HG02852 (cell line): ENCODE data around the gene APOA1.

Experiments used
- ATAC-seq: cut with Tn5 transposase; IDR thresholded peaks from one replicate; pipeline ENCODE4 v1.9.1; 2021; ENCODE audit warnings: mild to moderate bottlenecking, moderate library complexity; ENCODE audit not compliant: unreplicated experiment

APOA1 gene

DNA sequence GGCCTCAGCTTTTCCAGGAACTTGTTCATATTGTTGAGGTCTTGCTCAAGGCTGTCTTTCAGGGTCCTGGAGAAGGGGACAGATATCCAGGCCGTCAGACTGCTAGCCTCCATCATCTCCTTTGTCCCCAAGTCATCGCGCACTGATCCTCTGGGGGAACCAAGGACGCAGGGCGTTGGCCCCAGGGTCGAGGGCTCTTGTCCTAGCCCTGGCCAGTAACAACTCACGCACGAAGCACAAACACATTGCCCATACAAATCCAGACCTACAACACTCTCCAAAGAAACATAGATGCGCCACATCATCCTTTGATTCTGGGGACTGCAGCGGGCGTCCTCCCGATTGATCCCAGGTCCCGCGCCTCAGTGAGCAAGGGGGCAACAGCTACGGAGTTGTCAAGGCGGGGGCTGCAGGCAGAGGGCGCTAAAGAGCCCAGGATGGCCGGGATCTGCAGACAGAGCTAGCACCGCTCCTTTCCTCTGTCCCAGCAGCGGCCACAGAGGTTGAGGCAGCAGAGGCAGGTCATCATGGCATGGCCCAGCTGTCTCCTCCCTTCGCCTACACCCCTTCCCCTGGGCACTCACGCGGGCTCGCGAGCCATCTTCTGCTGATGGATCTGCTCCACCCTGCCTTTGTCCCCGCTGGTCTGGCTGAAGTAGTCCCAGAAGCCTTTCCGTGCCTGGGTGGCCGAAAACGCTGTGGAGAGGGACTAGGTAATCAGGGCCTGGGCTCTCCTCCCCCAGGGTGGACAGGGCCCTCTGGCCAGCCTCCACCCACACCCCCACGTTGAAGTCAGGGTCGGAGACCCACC is 46.2 kb downstream of the APOA1 start:
- ATAC-seq: no peak

DNA sequence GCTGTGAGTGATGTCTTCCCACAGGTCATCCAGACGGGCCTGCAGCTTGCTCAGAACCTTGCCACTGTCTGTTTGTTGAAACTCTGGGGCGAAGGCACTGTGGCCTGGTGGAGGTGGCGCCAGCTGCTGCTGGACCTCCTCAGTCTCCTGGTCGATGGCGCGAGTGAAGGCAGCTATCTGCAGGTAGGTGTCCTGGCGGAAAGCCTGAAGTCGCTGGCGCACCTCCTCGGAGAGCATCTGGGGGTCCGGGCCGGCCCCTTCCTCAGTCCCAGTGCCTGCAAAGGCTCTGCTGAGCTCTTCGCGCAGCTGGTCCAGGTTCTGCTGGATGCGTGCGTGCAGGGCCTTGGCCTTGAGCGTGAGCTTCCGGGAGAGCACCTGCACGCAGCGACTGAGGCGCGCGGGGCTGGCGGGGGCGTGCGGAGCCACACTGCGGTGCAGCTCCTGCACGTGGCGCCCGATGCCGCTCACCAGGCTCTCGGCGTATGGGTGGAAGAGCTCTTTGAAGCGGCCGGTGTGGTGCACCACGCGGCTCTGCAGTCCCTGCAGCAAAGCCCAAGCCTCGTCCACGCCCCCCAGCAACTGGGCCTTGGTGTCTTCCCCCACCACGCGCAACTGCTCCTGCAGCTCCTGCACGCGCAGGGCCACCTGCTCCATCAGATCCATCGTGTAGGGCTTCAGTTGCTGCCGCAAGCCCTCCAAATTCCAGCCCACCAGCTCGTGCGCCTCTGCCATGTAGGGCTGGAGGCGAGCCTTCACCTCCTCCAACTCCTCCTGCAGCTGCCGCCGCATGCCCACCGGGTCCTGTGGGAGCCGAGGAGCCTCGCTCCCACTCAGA is 47.0 kb downstream of the APOA1 start:
- no peak for ATAC-seq

DNA sequence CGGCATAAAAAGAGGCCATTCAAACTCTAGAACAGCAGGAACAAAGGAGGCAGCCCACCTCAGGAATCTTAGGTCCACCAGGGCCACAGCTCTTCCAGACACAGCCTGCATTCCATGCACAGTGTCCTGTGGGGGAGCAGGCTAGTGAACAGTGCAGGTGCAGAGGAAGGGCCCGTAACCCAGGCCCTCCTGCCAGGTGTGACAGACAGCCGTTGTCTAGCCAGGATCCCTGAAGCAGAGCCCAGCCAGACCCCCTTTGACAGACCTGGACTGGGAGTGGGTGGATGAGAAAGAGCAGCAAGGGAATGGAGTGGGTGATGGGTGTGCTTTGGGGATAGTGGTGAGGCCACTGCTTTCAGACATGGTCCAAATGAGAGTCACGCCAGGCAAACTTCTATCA is 48.4 kb downstream of the APOA1 start:
- no peak for ATAC-seq

- ATAC-seq: no peak
Observed at GRCh38 chr11:116788534-116788933, 48.9 kb downstream of the APOA1 start.

- peak; percentile 88 for ATAC-seq
Observed at GRCh38 chr11:116787786-116788486, 49.5 kb downstream of the APOA1 start, which contains the start of gene ZPR1. TSS of gene ZPR1 (minus strand) at chr11:116788023. CDS start at chr11:116787990, 33 bp downstream.

DNA sequence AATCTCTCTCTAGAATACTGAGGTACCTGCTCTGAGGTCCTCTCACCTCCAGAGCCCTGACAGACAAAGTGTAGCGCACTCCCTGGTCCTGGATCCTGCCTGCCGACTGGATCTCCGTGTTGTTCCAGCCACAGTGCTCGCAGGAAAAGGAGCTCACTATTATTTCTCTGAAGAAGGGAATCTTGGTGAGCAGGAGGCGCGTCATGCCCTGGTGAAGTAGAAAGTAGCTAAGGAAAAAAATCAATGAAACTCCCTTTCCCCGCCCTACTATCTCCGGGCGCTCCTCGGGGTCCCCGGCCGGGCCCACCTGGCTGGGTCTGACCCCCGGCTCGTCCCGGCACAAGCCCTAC is 50.0 kb downstream of the APOA1 start:
- ATAC-seq: peak; percentile 10

- no peak for ATAC-seq
Observed at GRCh38 chr11:116786966-116787365, 50.5 kb downstream of the APOA1 start.

DNA sequence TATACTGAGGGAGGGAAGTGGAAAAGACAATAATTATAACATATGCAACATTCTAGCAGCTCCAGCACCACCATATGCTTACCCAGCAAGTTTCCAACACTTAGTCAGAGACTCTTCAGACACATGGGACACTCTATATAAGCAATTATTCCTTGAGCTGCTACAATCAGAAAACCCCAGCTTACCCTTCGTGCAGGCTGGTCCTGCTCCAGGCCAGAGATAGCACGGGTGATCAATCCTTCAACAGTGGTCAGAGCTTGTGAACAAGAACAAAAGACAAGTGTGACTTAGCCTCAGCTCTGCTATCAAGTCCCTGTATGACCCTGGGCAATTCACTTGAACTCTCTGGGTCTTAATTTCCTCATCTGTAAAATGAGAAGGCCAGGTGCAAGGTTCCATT is 51.1 kb downstream of the APOA1 start:
- ATAC-seq: no peak
